Ectodermal cell (in vitro differentiated cells): ENCODE data around the gene ZNF491.
"Not testable (repeated sequence)": the region's sequence is repeated elsewhere in the genome, so short reads cannot be mapped to it uniquely, and the experiment has no call there.

Experiments
- H3K27ac ChIP-seq: 2 replicates; pipeline ENCODE4 v1.7.0; 2013; ENCODE audit warnings: mild to moderate bottlenecking, low read depth, low read length; ENCODE audit not compliant: insufficient read depth, poor library complexity, severe bottlenecking
- H3K27me3 ChIP-seq: 2 replicates; pipeline ENCODE4 v1.7.0; 2013; ENCODE audit warnings: mild to moderate bottlenecking, low read length; ENCODE audit not compliant: insufficient read depth, control insufficient read depth, poor library complexity, severe bottlenecking
- H3K36me3 ChIP-seq: one replicate; pipeline ENCODE4 v1.7.0; 2013; ENCODE audit warnings: low read length; ENCODE audit not compliant: control insufficient read depth, insufficient read depth
- H3K4me1 ChIP-seq: one replicate; pipeline ENCODE4 v1.7.0; 2013; ENCODE audit warnings: low read length; ENCODE audit not compliant: control insufficient read depth, insufficient read depth
- H3K4me3 ChIP-seq: 2 replicates; pipeline ENCODE4 v1.7.0; 2013; ENCODE audit warnings: low read depth, low read length, control low read depth; ENCODE audit not compliant: insufficient read depth
- H3K9me3 ChIP-seq: 2 replicates; pipeline ENCODE4 v1.7.0; 2013; ENCODE audit warnings: mild to moderate bottlenecking, low read length, moderate library complexity; ENCODE audit not compliant: control insufficient read depth
- WGBS, 2 experiments: methylation state at CpG; one replicate each; pipeline ENCODE4 v1.1.7; 2013; ENCODE audit warnings: missing lambda C conversion rate in 2 of 2; 5-methylcytosine and 5-hydroxymethylcytosine counted together

The ZNF491 gene

DNA sequence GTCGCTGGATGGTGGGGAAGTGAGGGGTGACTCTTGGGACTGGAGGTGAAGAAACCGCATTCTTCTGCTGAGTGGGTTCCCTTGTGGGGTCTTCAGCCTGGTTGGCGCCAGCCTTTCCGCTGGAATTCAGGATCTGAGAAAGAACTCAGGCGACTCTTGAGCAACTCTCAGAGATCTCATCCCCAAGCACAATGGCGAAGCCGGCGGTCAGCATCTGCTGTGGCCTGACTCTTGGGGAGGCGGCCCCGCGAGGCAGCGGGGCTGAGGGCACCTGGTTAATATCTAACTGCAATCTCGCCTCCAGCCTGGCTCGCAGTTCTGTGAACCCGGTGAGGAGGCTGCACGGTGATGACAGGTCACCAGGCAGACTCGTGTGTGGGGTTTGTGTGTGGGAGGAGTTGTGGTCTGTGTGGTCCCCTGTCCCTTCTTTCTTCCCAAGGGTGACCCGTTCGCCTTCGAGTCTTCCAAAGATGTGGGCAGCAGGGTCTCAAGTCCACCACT, 30.6 kb upstream of the ZNF491 start:
- H3K27ac ChIP-seq, result no peak overlapping the region
- 46 to 50% methylated on average over 20 of the region's 20 CpGs for WGBS, 2 experiments
- H3K4me3 ChIP-seq, result peak overlapping the region; percentile 59
- H3K36me3 ChIP-seq, result no peaks in the 10 kb centered on the region
- peaks cover 18% of the 10 kb centered on the region for H3K27me3 ChIP-seq
- H3K4me1 ChIP-seq, result no peaks in the 10 kb centered on the region
- H3K9me3 ChIP-seq, result peaks cover 2% of the 10 kb centered on the region

DNA sequence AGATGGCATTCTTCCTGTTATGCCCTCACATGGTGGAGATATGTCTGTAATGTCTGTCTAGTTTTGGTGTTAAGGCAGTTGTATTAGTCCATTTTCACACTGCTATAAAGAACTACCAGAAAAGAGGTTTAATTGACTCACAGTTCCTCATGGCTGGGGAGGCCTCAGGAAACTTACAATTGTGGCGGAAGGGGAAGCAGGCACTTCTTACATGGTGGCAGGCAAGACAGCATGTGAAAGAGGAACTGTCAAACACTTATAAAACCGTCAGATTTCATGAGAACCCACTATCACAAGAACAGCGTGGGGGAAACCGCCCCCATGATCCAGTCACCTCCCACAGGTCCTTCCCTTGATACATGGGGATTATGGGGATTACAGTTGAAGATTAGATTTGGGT, 28.3 kb upstream of the ZNF491 start:
- H3K27ac ChIP-seq, result no peak overlapping the region
- H3K27me3 ChIP-seq, result peaks cover 18% of the 10 kb centered on the region
- no peaks in the 10 kb centered on the region for H3K36me3 ChIP-seq
- H3K4me1 ChIP-seq, result no peaks in the 10 kb centered on the region
- peaks cover 2% of the 10 kb centered on the region for H3K9me3 ChIP-seq
- 92 to 97% methylated on average over 4 of the region's 4 CpGs for WGBS, 2 experiments
- H3K4me3 ChIP-seq, result no peak overlapping the region

DNA sequence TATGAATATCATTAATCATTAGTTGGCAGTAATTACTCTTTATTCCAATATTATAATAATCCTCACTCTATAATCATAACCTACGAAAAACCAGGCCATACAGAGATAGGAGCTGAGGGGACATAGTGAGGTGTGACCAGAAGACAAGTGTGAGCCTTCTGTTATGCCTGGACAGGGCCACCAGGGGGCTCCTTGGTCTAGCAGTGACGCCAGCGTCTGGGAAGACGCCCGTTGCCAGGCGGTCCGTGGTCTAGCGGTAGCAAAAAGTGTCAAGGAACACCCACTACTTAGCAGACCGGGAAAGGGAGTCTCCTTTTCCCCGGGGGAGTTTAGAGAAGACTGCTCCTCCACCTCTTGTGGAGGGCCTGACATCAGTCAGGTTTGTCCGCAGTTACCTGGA, 26.8 kb upstream of the ZNF491 start:
- not testable (repeated sequence) for H3K36me3 ChIP-seq, H3K9me3 ChIP-seq, H3K27ac ChIP-seq, H3K4me3 ChIP-seq, H3K4me1 ChIP-seq
- WGBS, 2 experiments, result 69 to 73% methylated on average over 11 of the region's 11 CpGs
- peaks cover 18% of the 10 kb centered on the region for H3K27me3 ChIP-seq

DNA sequence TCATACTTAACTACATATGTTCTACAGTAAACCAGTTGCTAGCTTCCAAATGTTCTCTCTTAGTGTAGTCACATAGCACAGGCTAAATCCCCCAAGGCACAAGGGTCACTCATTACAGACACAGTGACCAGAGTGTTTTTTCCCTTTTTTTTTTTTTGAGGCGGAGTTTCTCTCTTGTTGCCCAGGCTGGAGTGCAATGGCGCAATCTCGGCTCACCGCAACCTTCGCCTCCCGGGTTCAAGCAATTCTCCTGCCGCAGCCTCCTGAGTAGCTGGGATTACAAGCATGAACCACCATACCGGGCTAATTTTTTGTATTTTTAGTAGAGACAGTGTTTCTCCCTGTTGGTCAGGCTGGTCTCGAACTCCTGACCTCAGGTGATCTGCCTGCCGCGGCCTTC, 21.7 kb upstream of the ZNF491 start:
- Histone ChIP-seq H3K36me3 (peaks cover 32% of the 10 kb centered on the region), H3K9me3 (peaks cover 11% of the 10 kb centered on the region)
- H3K27me3 ChIP-seq, H3K4me3 ChIP-seq, H3K4me1 ChIP-seq, H3K27ac ChIP-seq: not testable (repeated sequence)
- WGBS, 2 experiments, result 92% methylated on average over 11 of the region's 11 CpGs

DNA sequence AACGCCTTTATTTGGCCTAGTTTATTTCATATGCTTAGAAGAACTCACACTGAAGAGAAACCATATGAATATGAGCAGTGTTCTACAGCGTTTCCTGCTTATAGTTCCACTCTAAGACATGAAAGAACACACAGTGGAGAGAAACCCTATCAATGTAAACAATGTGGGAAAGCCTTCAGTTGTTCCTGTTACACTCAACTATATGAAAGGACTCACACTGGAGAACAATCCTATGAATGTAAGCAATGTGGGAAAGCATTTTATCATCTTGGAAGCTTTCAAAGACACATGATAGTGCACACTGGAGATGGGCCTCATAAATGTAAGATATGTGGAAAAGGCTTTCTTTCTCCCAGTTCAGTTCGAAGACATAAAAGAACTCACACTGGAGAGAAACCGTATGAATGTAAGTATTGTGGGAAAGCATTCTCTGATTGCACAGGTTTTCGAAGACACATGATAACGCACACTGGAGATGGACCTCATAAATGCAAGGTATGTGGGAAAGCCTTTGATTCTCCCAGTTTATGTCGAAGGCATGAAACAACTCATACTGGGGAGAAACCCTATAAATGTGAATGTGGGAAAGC, 17.8 kb upstream of the ZNF491 start:
- H3K9me3 ChIP-seq, result peaks cover 12% of the 10 kb centered on the region
- no peaks in the 10 kb centered on the region for H3K27me3 ChIP-seq

DNA sequence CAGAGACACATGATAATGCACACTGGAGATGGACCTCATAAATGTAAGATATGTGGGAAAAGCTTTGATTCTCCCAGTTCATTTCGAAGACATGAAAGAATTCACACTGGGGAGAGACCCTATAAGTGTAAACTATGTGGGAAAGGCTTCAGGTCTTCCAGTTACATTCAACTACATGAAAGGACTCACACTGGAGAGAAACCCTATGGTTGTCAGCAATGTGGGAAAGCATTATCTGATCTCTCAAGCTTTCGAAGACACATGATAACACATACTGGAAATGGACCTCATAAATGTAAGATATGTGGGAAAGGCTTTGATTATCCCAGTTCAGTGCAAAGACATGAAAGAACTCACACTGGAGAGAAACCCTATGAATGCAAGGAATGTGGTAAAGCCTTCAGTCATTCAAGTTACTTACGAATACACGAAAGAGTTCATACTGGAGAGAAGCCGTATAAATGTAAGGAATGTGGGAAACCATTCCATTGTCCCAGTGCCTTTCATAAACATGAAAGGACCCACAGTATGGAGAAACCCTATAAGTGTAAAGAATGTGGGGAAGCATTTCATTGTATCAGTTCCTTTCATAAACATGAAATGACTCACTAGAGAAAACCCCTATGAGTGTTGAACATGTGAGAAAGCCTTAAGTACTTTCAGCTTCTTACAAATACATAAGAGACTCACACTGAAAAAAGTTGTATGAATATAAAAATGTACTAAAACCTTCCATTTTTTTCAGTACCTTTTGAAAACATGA, 16.8 kb upstream of the ZNF491 start:
- H3K4me1 ChIP-seq, result no peaks in the 10 kb centered on the region
- H3K36me3 ChIP-seq, result peaks cover 42% of the 10 kb centered on the region
- H3K4me3 ChIP-seq, result no peak overlapping the region
- 94 to 98% methylated on average over 5 of the region's 5 CpGs for WGBS, 2 experiments
- H3K27ac ChIP-seq, result no peak overlapping the region
- no peaks in the 10 kb centered on the region for H3K27me3 ChIP-seq
- peaks cover 12% of the 10 kb centered on the region for H3K9me3 ChIP-seq

More for the DNA sequence above, 17.8 kb upstream of the ZNF491 start:
- H3K36me3 ChIP-seq, result peaks cover 42% of the 10 kb centered on the region
- H3K27ac ChIP-seq, result no peak overlapping the region
- no peak overlapping the region for H3K4me3 ChIP-seq
- H3K4me1 ChIP-seq, result no peaks in the 10 kb centered on the region
- 92 to 97% methylated on average over 7 of the region's 7 CpGs for WGBS, 2 experiments

DNA sequence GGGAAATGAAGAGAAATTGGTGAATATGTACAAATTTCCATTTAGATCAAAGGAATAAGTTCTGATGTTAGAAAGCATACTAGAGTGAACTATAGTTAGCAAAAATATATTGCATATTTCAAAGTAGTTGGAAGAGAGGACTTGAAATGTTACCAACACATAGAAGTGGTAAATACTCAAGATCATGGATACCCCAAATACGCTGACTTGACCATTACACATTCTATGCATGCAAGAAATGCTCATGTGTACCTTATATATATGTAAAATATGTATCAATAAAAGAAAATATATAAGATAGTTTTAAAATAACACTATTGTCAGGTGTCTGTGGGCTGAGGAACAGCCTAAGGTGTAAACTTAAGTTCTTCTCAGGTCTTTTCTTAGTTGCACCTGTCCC, 14.6 kb upstream of the ZNF491 start:
- WGBS, 2 experiments, result 100% methylated on average over 1 of the region's 1 CpG; no CpG with 5 or more reads in 1 of the 2 experiments

DNA sequence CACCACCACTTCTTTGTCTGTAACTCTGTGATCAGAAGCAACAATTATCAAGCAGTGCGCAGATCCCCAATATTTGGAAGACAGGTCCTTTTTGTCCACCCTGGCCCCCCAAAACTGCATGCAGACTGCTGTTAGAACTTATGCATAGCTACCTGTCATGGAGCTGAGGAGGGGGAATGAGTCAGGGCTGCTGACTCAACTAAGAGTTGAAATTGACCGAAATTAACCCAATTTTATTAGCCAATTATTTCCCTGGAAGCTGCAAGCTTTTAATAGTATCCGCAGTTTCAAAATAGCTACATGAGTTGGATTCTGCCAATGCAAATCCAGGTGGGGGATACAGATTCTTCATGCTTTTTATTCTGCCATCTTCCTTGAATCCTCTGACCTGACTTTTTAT, 14.0 kb upstream of the ZNF491 start:
- peaks cover 6% of the 10 kb centered on the region for H3K9me3 ChIP-seq
- H3K27me3 ChIP-seq, result no peaks in the 10 kb centered on the region
- H3K4me1 ChIP-seq, result no peaks in the 10 kb centered on the region
- no peak overlapping the region for H3K27ac ChIP-seq
- H3K36me3 ChIP-seq, result peaks cover 32% of the 10 kb centered on the region
- WGBS, 2 experiments, result 88 to 93% methylated on average over 3 of the region's 3 CpGs
- no peak overlapping the region for H3K4me3 ChIP-seq

More for the DNA sequence above, 14.6 kb upstream of the ZNF491 start:
- H3K9me3 ChIP-seq, result peaks cover 7% of the 10 kb centered on the region
- no peaks in the 10 kb centered on the region for H3K4me1 ChIP-seq
- no peak overlapping the region for H3K27ac ChIP-seq
- H3K4me3 ChIP-seq, result no peak overlapping the region
- H3K36me3 ChIP-seq, result peaks cover 37% of the 10 kb centered on the region
- H3K27me3 ChIP-seq, result no peaks in the 10 kb centered on the region

DNA sequence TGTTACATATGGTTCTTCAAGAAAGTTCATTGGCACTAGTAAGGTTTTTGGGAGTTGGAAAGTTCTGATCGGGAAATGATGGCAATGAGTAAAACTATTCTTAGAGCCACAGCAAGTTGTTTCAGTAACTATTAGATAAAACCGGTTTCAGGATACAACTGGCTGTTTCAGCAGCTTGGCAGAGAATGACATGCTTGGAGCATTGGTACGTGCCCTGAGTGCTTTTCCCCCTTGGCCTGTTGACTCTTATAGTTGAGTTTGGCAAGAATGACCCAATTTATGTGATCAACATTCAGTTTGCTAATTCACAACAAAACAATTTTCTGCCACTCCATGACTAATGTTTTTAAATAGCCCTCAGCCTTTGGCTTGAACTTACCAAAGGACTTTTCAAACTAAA, 10.8 kb upstream of the ZNF491 start:
- Histone ChIP-seq H3K4me3 (no peak overlapping the region), H3K27me3 (no peaks in the 10 kb centered on the region), H3K27ac (no peak overlapping the region), H3K9me3 (no peaks in the 10 kb centered on the region), H3K36me3 (peaks cover 8% of the 10 kb centered on the region), H3K4me1 (no peaks in the 10 kb centered on the region)
- WGBS, 2 experiments, result 90 to 93% methylated on average over 3 of the region's 3 CpGs

DNA sequence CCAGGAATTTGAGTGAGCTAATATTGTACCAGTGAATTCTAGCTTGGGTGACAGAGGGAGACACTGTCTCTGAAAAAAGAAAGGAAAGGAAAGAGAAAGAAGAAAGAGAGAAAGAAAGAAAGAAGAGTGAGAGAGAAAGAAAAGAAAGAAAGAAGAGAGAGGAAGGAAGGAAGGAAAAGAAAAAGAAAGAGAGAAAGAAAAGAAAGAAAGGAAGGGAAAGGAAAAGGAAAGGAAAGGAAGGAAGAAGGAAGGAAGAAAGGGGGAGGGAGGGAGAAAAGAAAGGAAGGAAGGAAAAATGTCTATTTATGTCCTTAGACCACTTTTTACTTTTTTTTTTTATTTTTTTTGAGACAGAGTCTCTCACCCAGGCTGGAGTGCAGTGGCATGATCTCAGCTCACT, 5.4 kb upstream of the ZNF491 start:
- H3K4me1 ChIP-seq, result no peaks in the 10 kb centered on the region
- H3K9me3 ChIP-seq, result no peaks in the 10 kb centered on the region
- H3K27ac ChIP-seq, result no peak overlapping the region
- no peaks in the 10 kb centered on the region for H3K36me3 ChIP-seq
- H3K27me3 ChIP-seq, result no peaks in the 10 kb centered on the region
- H3K4me3 ChIP-seq, result no peak overlapping the region
